Stimulated activated CD4-positive, alpha-beta T cell treated with anti-CD3 and anti-CD28 coated beads, Interleukin-12 subunit alpha, Interleukin-12 subunit beta, amount 100 ng/mL, for 48 hours (primary cell): Measurements from ENCODE around the gene SLCO3A1.
"Not testable (repeated sequence)": the region's sequence is repeated elsewhere in the genome, so short reads cannot be mapped to it uniquely, and the experiment has no call there.

ENCODE experiments used
- DNase-seq, 3 donors: peaks; one replicate each; pipeline ENCODE4 v3.0.0-alpha.2; 2020; ENCODE audit warnings: low read depth in 2 of 3, low spot score in 1 of 3

Gene SLCO3A1

GRCh38 chr15:92028389-92028724 lies 174.8 kb downstream of the SLCO3A1 start:
- DNase-seq, result no peak

DNA sequence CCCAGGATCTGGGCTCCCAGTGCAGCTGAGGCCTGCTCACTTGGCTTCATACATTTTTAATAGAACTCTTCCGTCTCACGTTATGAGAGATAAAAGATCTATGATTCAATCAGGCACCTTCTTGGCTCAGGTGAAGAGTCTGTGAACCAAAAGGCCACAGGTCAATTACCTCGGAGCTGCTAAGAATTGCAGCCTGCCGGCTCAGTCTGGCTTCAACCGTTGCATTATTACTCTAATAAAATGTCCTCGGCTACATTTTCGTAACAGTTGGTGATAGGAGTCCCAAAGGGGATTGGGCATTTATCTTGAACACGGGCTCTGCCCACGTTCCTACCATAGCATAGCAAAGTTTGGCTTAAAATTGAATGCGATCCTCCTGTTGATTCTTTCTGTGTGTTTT lies 176.3 kb downstream of the SLCO3A1 start:
- no peak for DNase-seq

GRCh38 chr15:92033314-92033713 lies 179.8 kb downstream of the SLCO3A1 start:
- DNase-seq, result no peak

DNA sequence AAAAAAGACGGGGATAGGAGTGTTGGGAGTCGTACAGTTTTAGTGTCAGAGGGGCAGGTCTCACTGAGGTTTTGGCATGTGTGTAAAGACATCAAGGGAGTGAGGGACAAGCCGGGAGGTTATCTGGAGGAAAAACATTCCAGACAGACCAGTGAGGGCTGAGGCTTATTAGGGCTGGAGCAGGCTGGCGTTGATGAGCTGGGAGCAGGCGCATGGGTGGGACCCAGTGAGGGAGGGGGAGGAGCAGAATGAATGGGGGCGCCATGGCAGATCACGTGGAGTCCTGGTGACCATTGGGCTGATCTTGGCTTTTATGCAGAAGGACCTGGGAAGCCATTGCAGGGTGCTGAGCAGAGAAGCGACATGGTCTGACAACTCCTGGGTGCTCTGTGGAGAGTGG lies 180.2 kb downstream of the SLCO3A1 start:
- no peak for DNase-seq

DNA sequence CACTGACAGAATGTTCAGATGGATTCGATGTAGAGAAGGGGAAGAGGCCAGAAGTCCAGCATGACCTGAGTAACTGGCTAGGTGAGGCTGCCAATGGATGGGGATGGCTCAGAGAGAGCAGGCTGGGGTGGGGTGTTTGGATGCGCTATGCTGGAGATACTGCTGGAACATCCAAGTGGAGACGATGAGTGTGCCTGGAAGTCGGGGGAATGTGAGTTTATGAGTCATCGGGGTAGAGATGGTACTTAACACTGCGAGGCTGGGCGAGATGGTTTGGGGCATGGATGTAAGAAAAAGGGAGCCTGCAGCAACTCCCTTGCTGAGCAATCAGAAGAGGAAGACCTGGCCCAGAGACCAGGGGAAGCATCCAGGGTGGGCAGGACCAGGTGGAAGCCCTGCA lies 180.7 kb downstream of the SLCO3A1 start:
- no peak for DNase-seq

- DNase-seq, result no peak
Observed at GRCh38 chr15:92035551-92035950, 182.0 kb downstream of the SLCO3A1 start.

DNA sequence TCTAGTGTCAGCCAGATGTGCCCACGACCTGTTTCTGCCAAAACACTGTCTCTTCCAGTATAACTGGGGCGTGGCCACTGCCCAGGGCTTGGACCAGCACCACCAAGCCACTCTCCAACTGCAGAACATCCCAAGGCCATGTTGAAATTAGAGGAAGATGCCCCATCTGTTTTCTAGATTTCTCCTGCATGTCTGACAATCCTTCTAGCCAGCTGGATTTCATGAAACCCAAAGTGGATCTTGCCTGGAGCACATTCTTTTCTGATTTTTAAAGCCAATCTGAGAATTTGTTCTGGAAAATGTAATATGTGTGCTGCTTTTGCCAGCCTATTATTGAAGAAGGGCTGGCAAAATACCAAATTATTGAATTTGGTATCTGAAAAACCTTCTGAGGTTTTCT lies 182.5 kb downstream of the SLCO3A1 start:
- no peak for DNase-seq

DNA sequence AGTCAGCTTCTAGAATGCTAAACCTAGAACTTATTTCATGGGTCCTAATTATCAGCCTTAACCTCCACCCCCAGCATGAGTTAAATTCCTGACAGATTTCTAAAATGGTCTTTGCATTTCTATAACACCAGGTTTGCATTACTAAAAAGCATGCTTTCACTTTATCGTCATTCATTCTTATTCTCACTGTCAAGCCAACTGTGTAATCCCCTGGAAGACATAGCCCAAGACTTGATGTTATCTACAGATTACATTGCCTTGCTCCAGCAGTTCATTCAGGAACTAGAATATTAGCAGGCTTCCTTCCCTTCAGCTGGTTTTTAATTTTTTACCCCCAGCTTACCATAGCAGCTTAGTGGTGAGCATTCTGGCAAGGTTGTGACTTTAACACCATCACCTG lies 184.0 kb downstream of the SLCO3A1 start:
- no peak for DNase-seq

- no peak for DNase-seq
Observed at GRCh38 chr15:92040350-92040749, 186.8 kb downstream of the SLCO3A1 start.

DNA sequence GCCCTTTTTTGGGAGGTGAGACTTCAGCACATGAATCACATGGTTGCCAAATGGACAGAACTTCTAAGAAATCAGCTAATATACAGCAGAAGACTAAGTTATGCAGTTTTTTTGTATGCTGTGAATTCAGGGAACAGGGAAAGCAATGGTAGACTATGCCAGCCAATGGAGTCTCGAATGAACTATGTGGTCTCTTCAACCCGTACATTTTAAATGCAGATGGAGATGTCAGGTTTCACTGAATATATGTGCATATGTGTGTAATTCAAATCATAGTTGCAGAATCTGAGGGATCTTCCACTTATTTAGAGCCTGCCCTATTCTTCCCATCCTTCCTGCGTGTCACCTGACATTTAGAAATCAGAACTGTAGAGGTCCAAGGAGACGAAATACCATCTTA lies 187.9 kb downstream of the SLCO3A1 start:
- DNase-seq, result no peak

DNA sequence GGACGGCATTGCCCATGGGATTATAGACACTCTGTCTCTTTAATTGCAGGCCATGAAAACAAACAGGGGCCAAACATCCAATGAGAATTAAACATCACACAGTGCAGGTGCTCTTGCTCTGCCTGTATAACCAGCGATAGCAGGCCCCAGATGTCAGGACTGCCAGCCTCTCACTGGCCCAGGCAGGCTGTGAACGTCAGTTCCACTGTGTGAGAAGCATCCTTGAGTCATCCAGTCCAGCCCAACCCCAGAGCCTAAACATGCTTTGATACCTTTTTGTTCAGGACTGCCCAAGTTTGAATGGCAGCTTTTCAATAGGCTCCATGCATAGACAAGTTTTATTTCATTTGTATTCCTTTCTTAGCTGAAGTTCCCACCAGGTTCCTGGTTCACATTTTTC lies 189.8 kb downstream of the SLCO3A1 start:
- no peak for DNase-seq

DNA sequence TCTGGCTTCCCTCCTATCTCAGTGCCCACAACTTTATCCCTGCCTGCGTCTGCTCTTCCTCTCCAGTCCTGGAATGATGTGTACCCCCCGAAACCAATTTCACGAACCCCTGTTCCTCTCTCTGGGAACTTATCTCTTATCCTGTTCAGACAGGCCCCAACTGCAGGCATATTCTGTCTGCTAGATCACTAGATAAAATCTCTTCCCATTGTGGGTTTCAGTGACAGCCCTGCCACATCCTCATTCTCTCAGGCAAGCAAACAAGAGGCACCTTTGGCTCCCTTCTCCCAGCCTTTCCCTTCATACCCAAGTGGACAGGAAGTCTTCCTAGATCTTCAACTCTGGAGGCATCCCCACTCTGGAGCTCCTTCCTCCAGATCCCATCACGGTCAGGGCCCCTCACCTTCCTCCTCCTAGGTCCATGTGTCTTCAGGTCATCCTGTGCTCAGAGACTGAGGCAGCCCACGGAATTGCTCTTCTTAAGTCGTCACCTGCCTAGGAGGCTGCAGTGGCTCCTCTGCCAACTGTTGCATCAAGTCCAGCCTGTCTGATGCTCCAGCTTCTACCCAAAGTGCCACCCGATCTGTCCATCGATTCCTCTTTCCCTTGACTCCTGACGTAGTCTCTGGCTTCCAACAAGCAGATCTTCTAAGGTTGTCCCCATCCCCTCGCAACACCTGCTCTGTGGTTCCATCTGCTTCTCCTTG lies 190.8 kb downstream of the SLCO3A1 start:
- DNase-seq, result no peak

DNA sequence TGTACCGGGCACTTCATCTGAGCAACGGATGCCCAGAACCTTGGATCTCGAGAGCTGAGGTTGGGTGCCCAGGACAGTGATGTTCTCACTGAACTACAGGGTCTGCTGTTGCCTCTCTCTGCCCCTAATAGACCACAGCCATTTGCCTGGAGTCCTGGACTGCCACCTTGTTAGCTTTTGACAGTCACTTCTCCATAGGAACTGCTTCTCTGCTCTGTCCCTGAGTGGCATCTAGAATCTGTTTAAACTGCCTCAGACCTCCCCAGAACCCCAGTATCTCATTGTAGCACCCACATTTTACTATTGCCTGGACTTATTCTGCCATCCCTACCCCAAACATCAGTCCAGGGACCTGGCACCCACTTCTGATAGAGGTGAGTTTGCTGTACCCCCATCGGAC lies 194.4 kb downstream of the SLCO3A1 start:
- DNase-seq, result no peak

GRCh38 chr15:92048739-92049138 lies 195.2 kb downstream of the SLCO3A1 start:
- DNase-seq, result no peak

DNA sequence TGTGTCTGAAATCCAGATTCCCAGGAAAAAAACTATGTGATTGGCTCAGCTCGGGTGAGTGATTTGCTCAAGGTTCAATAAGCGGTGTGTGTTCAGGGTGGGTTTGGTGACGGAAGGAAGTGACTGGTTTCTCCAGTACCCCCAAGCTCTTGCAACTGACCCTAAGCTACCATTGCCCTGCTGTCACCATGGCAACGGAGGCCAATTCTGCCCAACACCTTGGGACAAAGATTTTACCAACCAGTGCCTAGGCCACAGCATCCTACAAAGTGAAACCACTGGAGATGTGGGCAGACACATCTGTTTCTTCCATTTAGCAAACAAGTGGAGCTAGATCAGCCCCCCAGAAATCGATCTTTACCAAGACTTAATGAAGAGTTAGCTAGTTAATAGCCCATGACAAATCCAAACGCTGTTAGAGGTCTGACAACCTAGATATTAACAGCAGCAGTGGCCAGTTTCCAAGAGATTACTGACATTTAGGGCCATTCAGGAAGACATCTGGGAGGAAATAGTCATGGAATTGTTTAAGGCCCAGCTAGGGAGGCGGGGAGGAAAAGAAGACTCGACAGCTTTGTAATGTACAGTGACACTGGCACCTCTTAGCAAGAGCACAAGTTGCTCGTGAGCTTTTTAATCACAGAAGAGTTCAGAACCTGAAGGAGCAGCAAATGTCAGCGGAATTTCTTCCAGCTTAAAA lies 195.9 kb downstream of the SLCO3A1 start:
- DNase-seq, result no peak

DNA sequence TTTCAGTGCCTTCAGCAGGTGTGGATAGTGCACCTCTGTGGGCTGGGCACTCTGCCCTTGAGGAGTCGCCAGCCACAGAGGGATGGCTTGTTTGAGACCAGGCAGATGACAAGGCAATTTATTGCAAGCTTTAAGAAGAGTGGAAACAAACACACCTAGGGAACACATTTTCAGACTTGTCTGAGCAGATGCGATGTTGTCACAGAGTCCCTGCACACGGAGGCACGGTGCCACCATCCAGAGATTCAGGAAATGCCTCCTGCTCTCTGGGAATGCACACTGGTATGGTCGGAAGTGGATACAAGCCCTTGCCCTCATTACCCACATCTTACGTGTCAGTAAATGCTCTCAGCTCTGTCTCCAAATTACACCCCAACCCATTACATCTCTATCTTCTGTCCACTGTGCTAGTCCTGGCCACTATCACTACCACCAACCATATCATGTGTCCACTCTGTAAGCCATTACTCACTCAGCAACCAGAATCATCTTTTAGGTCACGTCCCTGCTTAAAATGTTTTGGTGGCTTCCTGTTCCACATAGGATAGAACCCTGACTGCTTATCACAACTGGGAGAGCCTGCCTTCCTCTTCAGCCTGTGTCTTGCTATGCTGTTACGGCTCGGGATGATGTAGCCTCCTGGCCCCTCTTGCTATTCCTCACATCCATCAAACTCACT lies 196.9 kb downstream of the SLCO3A1 start:
- DNase-seq, result no peak

DNA sequence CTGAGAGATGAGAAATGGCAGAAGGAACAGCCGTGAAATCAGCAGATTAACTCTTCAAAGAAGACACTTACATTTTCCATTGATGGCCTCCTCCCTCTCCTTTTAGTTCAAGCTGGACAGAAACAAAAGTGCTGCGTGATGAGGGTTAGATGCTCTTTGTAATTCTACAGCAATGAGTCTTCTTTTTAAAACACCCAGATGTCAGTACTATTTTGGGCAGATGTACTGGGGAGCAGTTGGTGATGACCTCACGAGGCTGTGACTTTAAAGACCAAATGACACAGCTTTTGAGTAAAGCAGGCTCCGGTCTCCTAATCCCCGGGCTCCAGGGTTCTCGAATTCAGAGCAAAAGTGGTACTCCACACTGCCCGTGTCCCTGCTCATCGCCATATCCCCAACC lies 198.2 kb downstream of the SLCO3A1 start:
- DNase-seq, result no peak

DNA sequence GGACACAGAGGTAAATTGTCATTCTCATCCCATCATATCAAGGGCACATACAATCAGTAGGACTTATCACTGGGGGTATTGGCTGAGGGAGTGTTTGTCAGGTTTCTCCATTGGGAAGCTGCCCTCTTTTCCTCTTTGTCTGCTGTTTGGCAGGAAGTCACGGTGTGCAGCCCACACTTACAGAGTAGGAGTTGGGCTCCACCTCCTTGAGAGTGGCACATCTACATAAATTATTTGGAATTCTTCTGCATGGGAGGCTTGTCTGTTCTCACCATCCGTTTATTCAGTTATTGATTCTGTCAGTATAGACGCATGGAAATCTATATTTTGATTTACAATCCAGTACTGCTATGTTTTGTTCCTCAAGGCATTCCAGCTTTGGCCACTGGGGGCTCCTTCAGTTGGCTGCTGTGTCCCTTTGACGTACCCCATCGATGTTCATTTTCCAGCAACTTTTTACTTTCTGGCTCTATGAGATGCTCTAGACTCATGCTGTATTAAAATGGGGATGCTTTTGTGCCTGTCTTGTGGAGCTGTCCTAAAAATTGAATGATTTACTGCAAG lies 200.3 kb downstream of the SLCO3A1 start:
- DNase-seq, result no peak

GRCh38 chr15:92056875-92057274 lies 203.4 kb downstream of the SLCO3A1 start:
- DNase-seq, result no peak

GRCh38 chr15:92059036-92059970 lies 205.8 kb downstream of the SLCO3A1 start:
- DNase-seq, result no peak

- DNase-seq, result not testable (repeated sequence)
Observed at GRCh38 chr15:92059971-92060311, 206.4 kb downstream of the SLCO3A1 start.
